Activated CD8-positive, alpha-beta memory T cell treated with anti-CD3 and anti-CD28 coated beads for 48 hours (primary cell): ENCODE measurements around the gene ABCA3.

ENCODE experiments used
- DNase-seq, 3 experiments: peaks; one replicate each; pipeline ENCODE4 v3.0.0-alpha.2; 2020; ENCODE audit warnings: low read depth in 2 of 3, low spot score in 2 of 3

ABCA3 gene

DNA sequence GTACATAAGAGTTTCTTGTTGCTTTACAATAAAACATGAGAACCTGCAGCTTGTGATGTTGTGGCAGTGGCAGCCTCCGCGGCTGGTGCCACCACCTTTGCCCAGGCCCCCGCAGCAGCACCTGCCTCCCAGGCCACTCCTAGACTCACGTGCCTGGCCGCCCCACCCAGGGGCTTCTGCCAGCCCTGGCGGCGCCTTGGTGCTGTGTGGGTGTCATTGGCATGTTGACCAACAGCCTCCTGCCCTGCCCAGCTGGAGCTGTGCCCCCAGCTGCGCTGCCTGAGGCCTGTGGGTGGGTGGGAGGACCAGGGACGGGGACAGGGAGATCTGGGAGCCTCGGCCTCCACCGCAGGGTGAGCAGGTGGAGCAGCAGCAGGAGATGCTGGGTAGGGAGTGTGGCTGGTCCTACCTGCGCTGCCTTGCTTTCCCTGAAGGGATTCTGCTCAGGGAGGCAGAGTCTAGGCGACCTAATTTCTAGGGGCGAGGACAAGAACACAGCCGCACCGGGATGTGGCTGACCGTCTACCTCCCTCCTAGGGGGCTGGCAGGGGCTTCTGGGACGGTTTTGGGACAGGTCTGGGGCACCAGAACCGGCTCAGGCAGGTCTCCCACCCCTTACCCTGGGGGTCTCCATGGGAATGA is 104.7 kb downstream of the ABCA3 start:
- no peak for DNase-seq

DNA sequence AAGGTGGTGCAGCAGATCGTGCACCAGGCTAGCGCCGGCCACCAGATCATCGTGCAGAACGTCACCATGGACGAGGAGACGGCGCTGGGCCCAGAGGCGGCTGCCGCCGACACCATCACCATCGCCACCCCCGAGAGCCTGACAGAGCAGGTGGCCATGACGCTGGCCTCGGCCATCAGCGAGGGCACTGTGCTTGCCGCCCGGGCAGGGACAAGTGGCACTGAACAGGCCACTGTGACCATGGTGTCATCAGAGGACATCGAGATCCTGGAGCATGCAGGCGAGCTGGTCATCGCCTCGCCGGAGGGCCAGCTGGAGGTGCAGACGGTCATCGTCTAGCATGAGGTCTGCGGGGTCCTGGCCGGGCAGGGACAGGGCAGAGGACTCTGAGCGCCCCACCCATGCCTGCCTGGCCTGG is 105.3 kb downstream of the ABCA3 start:
- DNase-seq, result no peak

DNA sequence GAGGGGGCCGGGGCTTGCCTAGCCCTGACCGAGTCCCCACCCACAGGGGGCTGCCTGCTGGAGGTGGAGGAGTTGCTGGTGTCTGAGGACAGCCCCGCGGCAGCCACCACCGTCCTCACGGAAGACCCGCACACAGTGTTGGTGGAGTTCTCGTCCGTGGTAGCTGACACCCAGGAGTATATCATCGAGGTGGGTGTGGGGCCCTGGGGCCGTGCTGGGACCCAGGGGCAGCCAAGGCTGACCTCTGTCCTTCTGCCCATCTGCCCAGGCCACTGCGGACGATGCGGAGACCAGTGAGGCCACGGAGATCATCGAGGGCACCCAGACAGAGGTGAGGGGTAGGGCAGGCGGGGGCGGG is 105.7 kb downstream of the ABCA3 start:
- no peak for DNase-seq

DNA sequence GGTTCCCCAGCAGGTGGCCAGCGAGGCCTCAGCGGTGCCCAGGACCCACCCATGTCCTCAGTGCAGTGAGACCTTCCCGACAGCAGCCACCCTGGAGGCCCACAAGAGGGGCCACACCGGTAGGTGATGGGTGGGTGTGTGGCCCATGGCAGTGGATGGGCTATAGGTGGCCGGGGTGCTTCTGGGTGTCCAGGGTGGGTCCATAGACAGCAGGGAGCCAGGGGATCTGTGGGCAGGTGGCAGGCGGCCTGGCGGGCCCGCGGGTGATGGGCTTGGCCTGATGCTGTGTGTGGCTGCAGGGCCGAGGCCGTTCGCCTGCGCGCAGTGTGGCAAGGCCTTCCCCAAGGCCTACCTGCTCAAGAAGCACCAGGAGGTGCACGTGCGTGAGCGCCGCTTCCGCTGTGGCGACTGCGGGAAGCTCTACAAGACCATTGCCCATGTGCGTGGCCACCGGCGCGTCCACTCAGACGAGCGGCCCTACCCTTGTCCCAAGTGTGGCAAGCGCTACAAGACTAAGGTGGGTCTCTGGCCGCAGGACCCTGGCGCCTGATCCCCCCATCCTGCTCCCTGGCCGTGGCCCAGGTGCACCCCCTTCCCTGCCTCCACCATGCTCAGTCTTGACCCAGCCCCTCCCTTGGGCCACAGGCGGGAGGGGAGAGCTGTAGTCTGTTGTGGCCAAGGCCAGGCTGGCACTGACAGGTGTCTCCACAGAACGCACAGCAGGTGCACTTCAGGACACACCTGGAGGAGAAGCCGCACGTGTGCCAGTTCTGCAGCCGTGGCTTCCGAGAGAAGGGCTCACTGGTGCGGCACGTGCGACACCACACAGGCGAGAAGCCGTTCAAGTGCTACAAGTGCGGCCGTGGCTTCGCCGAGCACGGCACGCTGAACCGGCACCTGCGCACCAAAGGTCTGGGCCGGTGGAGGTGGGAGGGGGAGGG is 106.4 kb downstream of the ABCA3 start:
- no peak for DNase-seq

DNA sequence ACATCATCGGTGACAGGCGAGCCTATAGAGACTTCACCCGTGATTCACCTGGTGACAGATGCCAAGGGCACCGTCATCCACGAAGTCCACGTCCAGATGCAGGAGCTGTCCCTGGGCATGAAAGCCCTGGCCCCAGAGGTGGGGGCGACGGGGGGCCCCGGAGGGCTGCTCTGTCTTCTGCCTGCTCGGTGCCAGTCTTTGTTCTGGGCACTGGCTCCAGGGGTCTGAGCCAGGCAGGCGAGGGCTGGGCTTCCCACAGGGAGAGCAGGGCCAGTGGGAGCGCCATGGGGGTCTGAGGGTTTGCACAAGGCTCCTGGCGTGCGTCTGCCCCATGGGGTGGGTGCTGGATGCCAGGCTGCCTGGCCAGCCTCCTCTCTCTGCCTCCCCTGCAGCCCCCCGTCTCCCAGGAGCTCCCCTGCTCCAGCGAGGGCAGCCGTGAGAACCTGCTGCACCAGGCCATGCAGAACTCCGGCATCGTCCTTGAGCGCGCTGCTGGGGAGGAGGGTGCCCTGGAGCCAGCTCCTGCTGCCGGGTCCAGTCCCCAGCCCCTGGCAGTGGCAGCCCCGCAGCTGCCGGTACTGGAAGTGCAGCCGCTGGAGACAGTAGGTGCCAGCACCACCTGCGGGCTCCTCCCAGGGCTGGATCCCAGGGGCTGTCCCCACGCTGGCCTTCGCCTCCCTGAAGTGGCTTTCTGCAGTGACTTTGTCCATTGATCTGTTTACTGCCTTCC is 107.3 kb downstream of the ABCA3 start:
- no peak for DNase-seq

- DNase-seq, result no peak
Observed at GRCh38 chr16:2232094-2232990, 108.2 kb downstream of the ABCA3 start.

GRCh38 chr16:2231016-2231931 is 109.3 kb downstream of the ABCA3 start:
- DNase-seq, result no peak

- DNase-seq, result no peak
Observed at GRCh38 chr16:2230376-2230775, 110.2 kb downstream of the ABCA3 start.

DNA sequence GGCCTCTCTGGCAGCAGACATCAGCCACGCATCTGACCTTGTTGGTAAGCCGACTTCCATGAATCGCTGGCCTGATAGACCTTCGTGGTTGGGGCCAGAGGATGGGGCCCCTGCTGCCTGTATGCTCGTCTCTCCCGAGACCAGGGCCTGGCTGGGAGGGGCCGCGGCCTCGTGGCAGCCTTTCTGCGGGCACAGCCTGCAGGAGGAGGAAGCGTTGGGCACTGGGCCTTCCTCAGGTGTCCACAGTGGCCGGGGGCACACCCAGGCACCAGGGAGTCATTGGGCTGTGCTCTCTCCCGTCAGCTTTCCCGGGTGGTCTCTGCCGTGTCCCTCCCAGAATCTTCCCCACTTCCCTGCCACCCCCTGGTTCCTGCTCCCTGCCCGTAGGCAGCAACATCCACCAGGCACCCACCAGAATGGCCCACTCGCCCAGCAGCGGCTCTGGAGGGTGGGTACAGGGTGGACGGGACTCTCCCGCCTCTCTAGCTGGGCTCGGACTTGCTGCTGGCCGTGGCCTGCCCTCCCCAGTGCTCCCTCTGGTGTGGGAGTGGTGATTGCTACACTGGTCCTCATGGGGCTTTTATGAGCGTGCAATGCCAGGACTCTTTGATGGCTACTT is 110.8 kb downstream of the ABCA3 start:
- no peak for DNase-seq

DNA sequence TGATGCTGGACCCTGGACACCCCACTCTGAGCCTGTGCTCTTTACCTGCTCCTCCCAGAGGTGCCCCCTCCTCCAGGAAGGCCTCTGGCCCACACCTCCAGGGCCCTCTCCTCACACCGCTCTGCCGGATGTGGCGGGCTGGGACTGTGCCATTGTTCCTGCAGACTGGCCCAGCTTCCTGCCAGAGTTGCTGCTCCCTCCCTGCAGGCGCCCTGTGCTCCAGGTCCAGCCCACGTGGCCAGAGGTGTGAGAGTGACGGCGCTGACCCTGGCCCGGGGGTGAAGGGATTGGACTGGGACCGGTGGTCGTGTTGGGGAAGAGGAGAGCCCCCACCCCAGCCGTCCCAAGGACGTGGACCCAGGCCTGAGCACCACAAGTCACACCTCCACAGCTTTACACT is 111.4 kb downstream of the ABCA3 start:
- DNase-seq, result no peak

- DNase-seq, result no peak
Observed at GRCh38 chr16:2228161-2228824, 112.2 kb downstream of the ABCA3 start.

- DNase-seq, result no peak
Observed at GRCh38 chr16:2226918-2227317, 113.6 kb downstream of the ABCA3 start.

GRCh38 chr16:2226245-2226793 is 114.2 kb downstream of the ABCA3 start:
- DNase-seq, result no peak
